Naive B cell (primary cell): Measurements from ENCODE around the gene MAP3K21. TPM values are rescaled to one million over a fixed set of nuclear protein-coding genes. Genes with fewer than 3 reads are reported as not detected.

Experiments used
- ATAC-seq, 2 donors: fragments of 150-1000 bp; cut with Tn5 transposase; 2 replicates each; pipeline ENCODE4 v1.10.0; 2021; ENCODE audit warnings: low read depth in 2 of 2, mild to moderate bottlenecking in 2 of 2, moderate library complexity in 2 of 2
- DNase-seq: peaks from one replicate; pipeline ENCODE4 v3.0.0; 2022
- H3K27ac Mint-ChIP-seq, 6 donors: one replicate each; pipeline ENCODE4 v1.8.0; 2020 to 2022; ENCODE audit warnings: mild to moderate bottlenecking in 6 of 6, mixed read lengths in 6 of 6, moderate library complexity in 5 of 6, inconsistent platforms in 2 of 6
- H3K27me3 Mint-ChIP-seq, 3 donors: one replicate each; pipeline ENCODE4 v1.8.0; 2021 to 2022; ENCODE audit warnings: mixed read lengths in 3 of 3, mild to moderate bottlenecking in 1 of 3
- H3K36me3 Mint-ChIP-seq, 2 donors: one replicate each; pipeline ENCODE4 v1.8.0; 2020 to 2022; ENCODE audit warnings: mixed read lengths in 2 of 2, inconsistent platforms in 1 of 2, mild to moderate bottlenecking in 1 of 2
- H3K4me1 Mint-ChIP-seq, 3 donors: one replicate each; pipeline ENCODE4 v1.8.0; 2020 to 2022; ENCODE audit warnings: mixed read lengths in 3 of 3, inconsistent platforms in 1 of 3, mild to moderate bottlenecking in 1 of 3, moderate library complexity in 1 of 3
- H3K4me3 Mint-ChIP-seq, 8 donors: one replicate each; pipeline ENCODE4 v1.8.0; 2020 to 2022; ENCODE audit warnings: mild to moderate bottlenecking in 8 of 8, mixed read lengths in 8 of 8, moderate library complexity in 8 of 8, inconsistent platforms in 2 of 8
- H3K9me3 Mint-ChIP-seq, 7 donors: one replicate each; pipeline ENCODE4 v1.8.0; 2020 to 2022; ENCODE audit warnings: mixed read lengths in 7 of 7, mild to moderate bottlenecking in 5 of 7, inconsistent platforms in 2 of 7, moderate library complexity in 1 of 7
- polyA plus RNA-seq, 6 donors: library from polyadenylated mRNA; unstranded; fragments of 300-500 nt; fragmentation: Illumina TruSeq; gene quantifications; one replicate each; pipeline ENCODE4 v1.2.3, GENCODE V29; 2021; ENCODE audit warnings: low read depth in 6 of 6

Gene MAP3K21
- polyA plus RNA-seq, 6 donors from 2014 or later: 0.47 to 1.6 (median 0.94) TPM

GRCh38 chr1:233300326-233300725 lies 27.2 kb upstream of the MAP3K21 start:
- ATAC-seq: no peak
- Mint-ChIP-seq H3K4me3 (no peak overlapping the region), H3K27ac (no peak overlapping the region), H3K4me1 (peaks cover 7 to 9% (median 8%) of the 10 kb centered on the region in 3 donors), H3K36me3 (no peaks in the 10 kb centered on the region), H3K27me3 (peaks cover 0 to 11% (median 5%) of the 10 kb centered on the region in 3 donors), H3K9me3 (peaks cover 0 to 2% (median 0%) of the 10 kb centered on the region in 7 donors)
- DNase-seq: no peak

DNA sequence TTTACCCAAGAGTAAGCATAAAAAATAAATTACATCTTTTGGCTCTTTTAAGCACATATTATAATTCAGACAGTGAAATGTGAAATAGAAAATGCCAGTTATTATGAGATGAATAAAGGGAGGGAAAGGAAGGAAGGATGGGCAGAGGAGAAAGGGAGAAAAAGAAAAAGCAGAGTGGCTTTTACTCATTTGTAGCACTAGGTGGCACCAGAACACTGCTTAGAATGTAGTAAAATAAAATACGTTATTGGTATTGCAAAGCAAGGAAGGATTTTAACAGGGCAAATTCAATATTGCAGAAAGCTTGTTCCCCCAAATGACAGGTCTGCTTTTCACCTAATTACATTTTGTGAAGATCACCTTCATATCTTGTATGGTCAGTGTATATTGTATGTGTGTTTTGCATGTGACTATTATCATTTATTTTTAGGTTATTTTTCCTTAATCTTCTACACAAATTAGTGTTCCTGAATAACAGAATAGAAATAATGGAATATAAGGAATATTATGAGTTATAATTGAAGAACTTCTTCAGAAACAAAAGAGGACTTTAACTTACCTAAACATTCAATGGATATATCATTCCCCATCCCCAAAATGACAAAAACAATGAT lies 22.9 kb upstream of the MAP3K21 start:
- Mint-ChIP-seq H3K4me3 (no peak overlapping the region), H3K36me3 (no peaks in the 10 kb centered on the region), H3K4me1 (peaks cover 7 to 18% (median 12%) of the 10 kb centered on the region in 3 donors), H3K27ac (peak overlapping the region in 1 of 6 donors; percentile 75), H3K27me3 (peaks cover 7 to 11% (median 8%) of the 10 kb centered on the region in 3 donors), H3K9me3 (peaks cover 0 to 2% (median 0%) of the 10 kb centered on the region in 7 donors)
- ATAC-seq: no peak
- peak; percentile 32 for DNase-seq

- H3K36me3 Mint-ChIP-seq: no peaks in the 10 kb centered on the region
- H3K4me1 Mint-ChIP-seq: peaks cover 0 to 3% (median 0%) of the 10 kb centered on the region in 3 donors
- ATAC-seq (no peak), DNase-seq (no peak)
- H3K27me3 Mint-ChIP-seq: peaks cover 9 to 20% (median 12%) of the 10 kb centered on the region in 3 donors
- no peaks in the 10 kb centered on the region for H3K9me3 Mint-ChIP-seq
- no peak overlapping the region for H3K27ac Mint-ChIP-seq
- H3K4me3 Mint-ChIP-seq: no peak overlapping the region
Measured at GRCh38 chr1:233313434-233314155, 13.9 kb upstream of the MAP3K21 start.

- DNase-seq (no peak), ATAC-seq (no peak)
- Mint-ChIP-seq H3K4me3 (no peak overlapping the region), H3K27me3 (peaks cover 23 to 28% (median 26%) of the 10 kb centered on the region in 3 donors), H3K4me1 (no peaks in the 10 kb centered on the region), H3K27ac (no peak overlapping the region), H3K36me3 (no peaks in the 10 kb centered on the region), H3K9me3 (no peaks in the 10 kb centered on the region)
Measured at GRCh38 chr1:233315718-233316301, 11.7 kb upstream of the MAP3K21 start.

GRCh38 chr1:233316473-233316872 lies 11.1 kb upstream of the MAP3K21 start:
- Mint-ChIP-seq H3K4me3 (no peak overlapping the region), H3K4me1 (no peaks in the 10 kb centered on the region), H3K36me3 (no peaks in the 10 kb centered on the region), H3K27me3 (peaks cover 20 to 28% (median 23%) of the 10 kb centered on the region in 3 donors), H3K9me3 (no peaks in the 10 kb centered on the region), H3K27ac (peak overlapping the region in 2 of 6 donors; percentile 4 to 62)
- no peak for DNase-seq
- no peak for ATAC-seq

DNA sequence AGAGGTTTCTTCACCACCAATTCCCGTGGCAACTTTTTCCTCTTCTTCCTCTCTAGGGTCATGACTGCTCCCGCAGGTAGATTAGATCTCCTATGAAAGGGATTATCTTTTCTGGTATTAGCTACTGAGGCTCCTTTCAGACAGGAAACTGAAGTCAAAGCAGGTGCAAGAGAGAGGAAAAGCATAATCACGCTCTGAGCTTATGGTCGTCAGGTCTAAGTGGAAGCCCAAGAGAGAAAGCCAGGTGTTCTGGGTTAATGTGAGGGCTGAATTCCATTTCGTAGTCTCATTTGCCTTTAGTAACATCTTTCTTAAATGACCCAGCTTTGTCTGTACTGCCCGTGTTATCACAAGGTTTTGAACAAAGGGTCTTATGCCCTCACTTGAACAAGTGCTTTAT lies 8.3 kb upstream of the MAP3K21 start:
- Mint-ChIP-seq H3K4me1 (no peaks in the 10 kb centered on the region), H3K4me3 (no peak overlapping the region), H3K27ac (no peak overlapping the region), H3K9me3 (peaks cover 0 to 2% (median 0%) of the 10 kb centered on the region in 7 donors), H3K36me3 (no peaks in the 10 kb centered on the region), H3K27me3 (peaks cover 24 to 50% (median 38%) of the 10 kb centered on the region in 3 donors)
- ATAC-seq (no peak), DNase-seq (no peak)

DNA sequence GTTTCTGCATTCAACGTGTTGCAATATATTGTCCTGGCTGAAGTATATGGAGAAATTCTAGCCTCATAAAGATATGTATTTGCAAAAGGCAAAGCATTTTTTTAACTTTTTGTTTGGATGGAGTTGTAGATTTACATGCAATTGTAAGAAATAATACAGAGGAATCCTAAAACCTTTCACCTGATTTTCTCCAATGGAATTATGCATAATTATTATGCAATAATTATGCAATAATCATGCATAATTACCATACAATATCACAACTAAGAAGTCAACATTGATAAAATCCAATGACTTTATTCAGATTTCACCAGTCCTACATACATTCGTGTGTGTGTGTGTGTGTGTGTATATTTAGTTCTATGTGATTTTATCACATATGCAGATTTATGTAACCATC lies 7.5 kb upstream of the MAP3K21 start:
- Mint-ChIP-seq H3K36me3 (no peaks in the 10 kb centered on the region), H3K27me3 (peaks cover 24 to 46% (median 38%) of the 10 kb centered on the region in 3 donors), H3K4me3 (no peak overlapping the region), H3K4me1 (no peaks in the 10 kb centered on the region), H3K9me3 (peaks cover 0 to 2% (median 0%) of the 10 kb centered on the region in 7 donors), H3K27ac (no peak overlapping the region)
- ATAC-seq: no peak
- no peak for DNase-seq

DNA sequence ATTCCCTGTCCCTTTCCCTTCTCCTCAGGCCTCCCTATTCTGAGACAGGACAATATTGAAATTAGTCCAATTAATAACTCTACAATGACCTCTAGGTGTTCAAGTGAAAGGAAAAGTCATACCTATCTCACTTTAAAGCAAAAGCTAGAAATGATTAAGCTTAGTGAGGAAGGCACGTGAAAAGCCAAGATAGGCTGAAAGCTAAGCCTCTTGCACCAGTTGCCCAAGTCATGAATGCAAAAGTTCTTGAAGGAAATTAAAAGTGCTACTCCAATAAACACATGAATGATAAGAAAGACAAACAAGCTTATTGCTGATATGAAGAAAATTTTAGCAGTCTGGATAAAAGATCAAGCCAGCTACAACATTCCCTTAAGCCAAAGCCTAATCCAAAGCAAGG lies 3.8 kb upstream of the MAP3K21 start:
- DNase-seq: no peak
- no peak overlapping the region for H3K4me3 Mint-ChIP-seq
- no peaks in the 10 kb centered on the region for H3K36me3 Mint-ChIP-seq
- no peak overlapping the region for H3K27ac Mint-ChIP-seq
- ATAC-seq: no peak
- peaks cover 18 to 30% (median 29%) of the 10 kb centered on the region in 3 donors for H3K27me3 Mint-ChIP-seq
- peaks cover 5 to 10% (median 9%) of the 10 kb centered on the region in 3 donors for H3K4me1 Mint-ChIP-seq
- peaks cover 0 to 2% (median 0%) of the 10 kb centered on the region in 7 donors for H3K9me3 Mint-ChIP-seq

GRCh38 chr1:233326319-233326718 lies 1.2 kb upstream of the MAP3K21 start:
- peak overlapping the region in 3 of 8 donors; percentile 78 to 89 (median 82) for H3K4me3 Mint-ChIP-seq
- H3K27ac Mint-ChIP-seq: peak overlapping the region in 1 of 6 donors; percentile 95
- H3K9me3 Mint-ChIP-seq: peaks cover 0 to 2% (median 0%) of the 10 kb centered on the region in 7 donors
- H3K36me3 Mint-ChIP-seq: no peaks in the 10 kb centered on the region
- peaks cover 15 to 18% (median 16%) of the 10 kb centered on the region in 3 donors for H3K4me1 Mint-ChIP-seq
- DNase-seq: no peak
- ATAC-seq: no peak
- peaks cover 6 to 26% (median 22%) of the 10 kb centered on the region in 3 donors for H3K27me3 Mint-ChIP-seq

DNA sequence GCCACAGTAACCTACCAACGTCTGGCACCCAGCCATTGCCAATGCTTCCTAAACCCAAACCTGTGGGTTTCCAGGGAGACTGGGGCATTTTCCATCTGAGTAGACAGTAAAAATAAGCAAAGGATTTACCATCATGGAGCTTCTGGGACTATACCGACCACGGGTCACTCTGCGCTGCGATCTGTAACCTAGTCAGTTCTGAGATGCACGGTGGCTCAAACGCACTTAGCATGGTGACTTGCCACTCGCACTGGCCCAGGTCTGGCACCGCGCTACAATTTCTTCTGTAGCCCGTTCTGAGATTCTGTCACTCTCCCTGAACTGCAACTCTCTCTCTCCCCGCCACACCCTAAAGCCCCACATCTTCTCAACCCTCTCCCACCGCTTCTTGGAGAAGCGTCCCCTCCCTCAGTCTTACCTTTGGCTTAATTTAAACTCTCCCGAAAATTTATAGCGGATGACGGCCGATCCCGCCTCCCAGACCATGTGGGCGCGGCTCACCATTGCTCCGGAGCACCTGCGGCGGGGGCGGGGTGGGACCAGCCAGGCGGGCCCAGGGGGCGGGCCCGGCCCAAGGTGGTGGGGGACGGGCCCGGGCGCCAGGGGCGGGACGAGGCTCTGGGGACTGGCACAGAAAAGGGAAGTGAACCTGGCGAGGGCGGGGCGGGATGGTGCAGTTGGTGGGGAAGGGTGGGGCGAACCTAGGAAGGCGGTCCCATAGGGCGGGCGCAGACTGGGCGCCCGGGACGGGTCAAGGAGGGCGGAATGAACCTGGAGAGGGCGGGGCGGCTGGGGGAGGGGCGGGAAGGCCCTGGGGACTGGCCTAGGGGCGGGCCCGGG lies 493 bp upstream of the MAP3K21 start:
- peaks cover 3 to 25% (median 22%) of the 10 kb centered on the region in 3 donors for H3K27me3 Mint-ChIP-seq
- peak; percentile 92 for ATAC-seq
- H3K4me3 Mint-ChIP-seq: peak overlapping the region; percentile 63 to 90 (median 84)
- H3K4me1 Mint-ChIP-seq: peaks cover 17 to 18% (median 18%) of the 10 kb centered on the region in 3 donors
- DNase-seq: peak; percentile 94
- H3K9me3 Mint-ChIP-seq: peaks cover 0 to 2% (median 0%) of the 10 kb centered on the region in 7 donors
- peak overlapping the region in 5 of 6 donors; percentile 28 to 95 (median 78) for H3K27ac Mint-ChIP-seq
- no peaks in the 10 kb centered on the region for H3K36me3 Mint-ChIP-seq

GRCh38 chr1:233328142-233328921 lies 808 bp downstream of the MAP3K21 start:
- DNase-seq (peak; percentile 46), ATAC-seq (peak; percentile 10 to 18)
- H3K27ac Mint-ChIP-seq: no peak overlapping the region
- peaks cover 0 to 14% (median 14%) of the 10 kb centered on the region in 3 donors for H3K27me3 Mint-ChIP-seq
- H3K9me3 Mint-ChIP-seq: no peaks in the 10 kb centered on the region
- H3K36me3 Mint-ChIP-seq: no peaks in the 10 kb centered on the region
- H3K4me3 Mint-ChIP-seq: peak overlapping the region; percentile 68 to 91 (median 81)
- peaks cover 18 to 21% (median 21%) of the 10 kb centered on the region in 3 donors for H3K4me1 Mint-ChIP-seq
